ENCODE data around the gene SH3BGRL2.

DNA sequence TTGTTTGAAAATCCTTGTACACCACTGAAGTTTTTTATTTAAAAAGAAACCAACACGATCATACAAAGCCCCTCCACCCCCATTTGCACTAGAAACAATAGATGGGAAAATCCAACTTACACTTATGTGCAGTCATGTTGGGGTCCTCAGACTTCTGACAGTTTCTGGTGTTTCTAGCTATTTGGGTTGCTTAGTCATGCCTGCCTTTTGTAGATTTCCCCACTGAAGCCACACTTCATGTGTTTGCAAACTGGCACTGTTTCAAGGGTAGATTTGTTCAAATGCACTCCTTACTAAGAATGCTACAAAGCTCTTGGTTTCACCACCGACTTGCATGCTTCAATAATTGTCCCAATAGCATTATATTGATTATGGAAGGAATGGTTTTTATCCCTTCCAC, 1.5 kb downstream of the SH3BGRL2 start:
- TF ChIP-seq, protein P1, sequence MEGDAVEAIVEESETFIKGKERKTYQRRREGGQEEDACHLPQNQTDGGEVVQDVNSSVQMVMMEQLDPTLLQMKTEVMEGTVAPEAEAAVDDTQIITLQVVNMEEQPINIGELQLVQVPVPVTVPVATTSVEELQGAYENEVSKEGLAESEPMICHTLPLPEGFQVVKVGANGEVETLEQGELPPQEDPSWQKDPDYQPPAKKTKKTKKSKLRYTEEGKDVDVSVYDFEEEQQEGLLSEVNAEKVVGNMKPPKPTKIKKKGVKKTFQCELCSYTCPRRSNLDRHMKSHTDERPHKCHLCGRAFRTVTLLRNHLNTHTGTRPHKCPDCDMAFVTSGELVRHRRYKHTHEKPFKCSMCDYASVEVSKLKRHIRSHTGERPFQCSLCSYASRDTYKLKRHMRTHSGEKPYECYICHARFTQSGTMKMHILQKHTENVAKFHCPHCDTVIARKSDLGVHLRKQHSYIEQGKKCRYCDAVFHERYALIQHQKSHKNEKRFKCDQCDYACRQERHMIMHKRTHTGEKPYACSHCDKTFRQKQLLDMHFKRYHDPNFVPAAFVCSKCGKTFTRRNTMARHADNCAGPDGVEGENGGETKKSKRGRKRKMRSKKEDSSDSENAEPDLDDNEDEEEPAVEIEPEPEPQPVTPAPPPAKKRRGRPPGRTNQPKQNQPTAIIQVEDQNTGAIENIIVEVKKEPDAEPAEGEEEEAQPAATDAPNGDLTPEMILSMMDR (conservative IDR thresholded peaks at IDR 0.05; ENCODE audit: low read length) = no peak
- no peak for TF ChIP-seq EZH2phosphoT487 (IDR thresholded peaks at IDR 0.05; ENCODE audit: borderline replicate concordance, low read depth, low read length)

All from OCI-LY7 (cell line).